Endothelial cell (in vitro differentiated cells): ENCODE measurements around the gene CACNA1C. TPM values are rescaled to one million over a fixed set of nuclear protein-coding genes. Genes with fewer than 3 reads are reported as not detected.

Source experiments
- DNase-seq: peaks from one replicate; pipeline ENCODE4 v3.0.0; 2021; ENCODE audit warnings: low spot score
- H3K27ac Mint-ChIP-seq: one replicate; pipeline ENCODE4 v1.8.0; 2021; ENCODE audit warnings: mixed read lengths, inconsistent platforms; ENCODE audit not compliant: unreplicated experiment
- H3K27me3 Mint-ChIP-seq: one replicate; pipeline ENCODE4 v1.8.0; 2021; ENCODE audit warnings: mild to moderate bottlenecking, moderate library complexity, mixed read lengths, inconsistent platforms; ENCODE audit not compliant: unreplicated experiment
- H3K36me3 Mint-ChIP-seq: one replicate; pipeline ENCODE4 v1.8.0; 2021; ENCODE audit warnings: mild to moderate bottlenecking, low read depth, mixed read lengths, inconsistent platforms; ENCODE audit not compliant: unreplicated experiment
- H3K4me1 Mint-ChIP-seq: one replicate; pipeline ENCODE4 v1.8.0; 2021; ENCODE audit warnings: mild to moderate bottlenecking, mixed read lengths, inconsistent platforms; ENCODE audit not compliant: unreplicated experiment
- H3K4me3 Mint-ChIP-seq: one replicate; pipeline ENCODE4 v1.8.0; 2021; ENCODE audit warnings: mild to moderate bottlenecking, mixed read lengths, inconsistent platforms; ENCODE audit not compliant: unreplicated experiment
- H3K9me3 Mint-ChIP-seq: one replicate; pipeline ENCODE4 v1.8.0; 2021; ENCODE audit warnings: mixed read lengths, inconsistent platforms; ENCODE audit not compliant: unreplicated experiment
- total RNA-seq: library from RNA; stranded (reverse); fragmentation: NEBNext Ultra II Directional; extraction: Animal tissue kit (Norgen Biotek cat#: 25700); gene quantifications from one replicate; pipeline ENCODE4 v1.2.1, GENCODE V29; 2021; ENCODE audit not compliant: unreplicated experiment
- TF ChIP-seq, protein P1 (sequence below): fragments of 200-600 bp; sonication (generic); IDR thresholded peaks from one replicate; pipeline ENCODE4 v1.5.0; 2021; ENCODE audit warnings: antibody characterized with exemption; ENCODE audit not compliant: unreplicated experiment

Gene CACNA1C
- total RNA-seq, 1 donor from 2014 or later: 11.1 TPM

DNA sequence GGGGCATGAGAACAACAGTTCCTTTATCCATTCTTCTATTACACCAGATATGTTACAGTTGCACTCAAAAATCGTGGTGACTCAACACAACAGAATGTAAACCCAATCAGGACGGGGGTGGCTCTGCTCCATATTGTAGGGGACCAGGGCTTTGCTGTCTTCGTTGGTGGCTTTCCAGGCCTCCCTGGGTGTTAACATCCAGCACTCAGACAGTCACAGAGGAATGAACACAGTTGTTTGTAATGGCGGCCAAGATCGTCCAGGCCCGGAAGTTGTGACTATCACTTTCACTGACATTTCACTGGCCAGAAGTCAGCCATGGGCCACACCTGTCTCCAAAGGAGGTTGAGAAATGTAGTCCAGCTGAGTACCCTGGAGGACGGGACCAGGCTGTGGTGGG is 204.1 kb downstream of the CACNA1C start:
- Mint-ChIP-seq H3K4me1 (no peaks in the 10 kb centered on the region), H3K4me3 (no peak overlapping the region), H3K9me3 (no peaks in the 10 kb centered on the region), H3K36me3 (peaks cover 4% of the 10 kb centered on the region), H3K27ac (no peak overlapping the region), H3K27me3 (no peaks in the 10 kb centered on the region)
- TF ChIP-seq, protein P1, sequence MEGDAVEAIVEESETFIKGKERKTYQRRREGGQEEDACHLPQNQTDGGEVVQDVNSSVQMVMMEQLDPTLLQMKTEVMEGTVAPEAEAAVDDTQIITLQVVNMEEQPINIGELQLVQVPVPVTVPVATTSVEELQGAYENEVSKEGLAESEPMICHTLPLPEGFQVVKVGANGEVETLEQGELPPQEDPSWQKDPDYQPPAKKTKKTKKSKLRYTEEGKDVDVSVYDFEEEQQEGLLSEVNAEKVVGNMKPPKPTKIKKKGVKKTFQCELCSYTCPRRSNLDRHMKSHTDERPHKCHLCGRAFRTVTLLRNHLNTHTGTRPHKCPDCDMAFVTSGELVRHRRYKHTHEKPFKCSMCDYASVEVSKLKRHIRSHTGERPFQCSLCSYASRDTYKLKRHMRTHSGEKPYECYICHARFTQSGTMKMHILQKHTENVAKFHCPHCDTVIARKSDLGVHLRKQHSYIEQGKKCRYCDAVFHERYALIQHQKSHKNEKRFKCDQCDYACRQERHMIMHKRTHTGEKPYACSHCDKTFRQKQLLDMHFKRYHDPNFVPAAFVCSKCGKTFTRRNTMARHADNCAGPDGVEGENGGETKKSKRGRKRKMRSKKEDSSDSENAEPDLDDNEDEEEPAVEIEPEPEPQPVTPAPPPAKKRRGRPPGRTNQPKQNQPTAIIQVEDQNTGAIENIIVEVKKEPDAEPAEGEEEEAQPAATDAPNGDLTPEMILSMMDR: no peak
- no peak for DNase-seq

DNA sequence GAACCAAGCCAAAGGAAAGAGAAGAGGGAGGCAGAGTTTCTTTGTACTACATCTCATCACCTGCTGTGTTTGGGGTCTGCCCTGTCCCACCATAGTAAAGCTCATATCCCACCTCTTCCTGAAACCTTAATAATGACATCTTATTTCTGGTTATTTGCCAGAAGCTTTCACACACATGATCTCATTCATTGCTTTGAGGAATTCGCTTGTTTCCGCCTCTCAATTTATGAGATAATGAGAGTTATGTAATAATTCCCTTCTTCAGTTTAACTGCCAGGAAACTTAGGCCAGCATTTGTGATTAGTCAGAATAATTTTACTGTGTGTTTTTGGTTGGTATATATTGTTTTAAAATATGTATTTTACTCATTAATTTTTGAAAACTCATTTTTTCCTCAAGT is 205.2 kb downstream of the CACNA1C start:
- DNase-seq: no peak
- Mint-ChIP-seq H3K27ac (no peak overlapping the region), H3K9me3 (no peaks in the 10 kb centered on the region), H3K36me3 (peaks cover 4% of the 10 kb centered on the region), H3K4me3 (no peak overlapping the region), H3K4me1 (no peaks in the 10 kb centered on the region), H3K27me3 (no peaks in the 10 kb centered on the region)
- TF ChIP-seq, protein P1: no peak

DNA sequence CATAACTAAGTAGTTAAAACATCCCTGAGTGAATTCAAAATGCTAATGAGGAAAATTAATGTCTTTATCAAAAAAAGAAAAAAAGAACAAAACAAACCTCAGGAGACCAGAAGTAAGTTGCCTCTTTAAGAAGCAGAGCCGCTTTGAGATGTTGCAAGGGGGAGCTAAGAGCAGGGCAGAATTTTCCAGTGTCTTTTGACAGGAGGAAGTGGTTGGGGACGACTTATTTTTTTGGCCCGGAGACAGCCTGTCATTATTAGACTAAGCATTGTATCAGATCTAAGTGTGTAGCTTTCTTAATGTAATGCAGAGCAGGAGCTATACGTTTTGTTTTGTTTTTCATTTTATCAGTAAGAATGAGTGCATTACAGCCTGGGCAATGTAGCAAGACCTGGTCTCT is 206.6 kb downstream of the CACNA1C start:
- no peak for DNase-seq
- TF ChIP-seq, protein P1: no peak
- Mint-ChIP-seq H3K27ac (no peak overlapping the region), H3K36me3 (peaks cover 4% of the 10 kb centered on the region), H3K27me3 (no peaks in the 10 kb centered on the region), H3K4me1 (no peaks in the 10 kb centered on the region), H3K9me3 (no peaks in the 10 kb centered on the region), H3K4me3 (no peak overlapping the region)

DNA sequence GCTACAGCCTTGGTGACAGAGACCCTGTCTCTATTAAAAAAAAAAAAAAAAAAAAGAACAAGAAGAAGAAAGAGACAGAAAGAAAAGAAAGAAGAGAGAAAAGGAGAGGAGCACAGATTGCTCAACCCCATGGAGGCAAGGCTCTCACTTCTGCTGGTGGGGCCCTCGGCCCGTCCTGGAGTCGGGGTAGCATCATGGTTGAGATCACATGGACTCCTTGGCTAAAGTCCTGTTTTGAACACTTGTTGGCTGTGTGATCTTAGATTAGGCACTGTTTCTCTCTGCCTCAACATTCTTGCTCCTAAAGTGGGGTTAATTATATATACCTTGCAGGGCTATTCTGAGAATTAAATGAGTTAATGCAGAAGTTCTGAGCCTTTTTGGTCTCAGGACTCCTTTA is 207.7 kb downstream of the CACNA1C start:
- Mint-ChIP-seq H3K4me1 (no peaks in the 10 kb centered on the region), H3K36me3 (peaks cover 4% of the 10 kb centered on the region), H3K27me3 (no peaks in the 10 kb centered on the region), H3K27ac (no peak overlapping the region), H3K9me3 (no peaks in the 10 kb centered on the region), H3K4me3 (no peak overlapping the region)
- no peak for DNase-seq
- TF ChIP-seq, protein P1: no peak

DNA sequence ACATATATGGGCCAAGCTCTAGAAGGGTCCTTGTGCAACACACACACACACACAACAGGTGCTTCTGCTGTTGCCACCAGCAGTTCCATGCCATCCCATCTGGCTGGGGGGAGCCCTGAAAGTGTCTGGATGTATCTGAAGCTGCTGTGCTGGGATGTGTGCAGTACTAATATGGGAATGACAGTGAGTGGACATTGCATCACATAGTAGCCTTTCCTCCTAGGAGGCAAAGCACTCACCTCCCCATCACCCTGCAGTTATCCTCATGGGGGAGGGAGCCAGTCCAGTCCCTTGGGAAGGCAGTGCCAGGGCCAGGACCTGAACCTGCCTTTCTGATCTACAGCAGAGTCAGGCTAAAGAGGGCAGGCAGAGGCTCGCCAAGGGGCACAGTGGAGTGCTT is 208.9 kb downstream of the CACNA1C start:
- Mint-ChIP-seq H3K27me3 (no peaks in the 10 kb centered on the region), H3K36me3 (no peaks in the 10 kb centered on the region), H3K4me3 (no peak overlapping the region), H3K4me1 (no peaks in the 10 kb centered on the region), H3K27ac (no peak overlapping the region), H3K9me3 (no peaks in the 10 kb centered on the region)
- TF ChIP-seq, protein P1: no peak
- no peak for DNase-seq
